HFFc6 (cell line): ENCODE results near the gene DCAF7. TPM values are rescaled to one million over a fixed set of nuclear protein-coding genes. Genes with fewer than 3 reads are reported as not detected.

Source experiments
- DNase-seq: peaks from one replicate; pipeline ENCODE4 v3.0.0-alpha.2; 2018
- H3K27ac Mint-ChIP-seq: 2 replicates; pipeline ENCODE4 v1.8.0; 2020; ENCODE audit warnings: mild to moderate bottlenecking, mixed read lengths
- H3K27me3 Mint-ChIP-seq: 2 replicates; pipeline ENCODE4 v1.8.0; 2021; ENCODE audit warnings: mild to moderate bottlenecking, moderate library complexity, mixed read lengths; ENCODE audit not compliant: insufficient read depth
- H3K36me3 Mint-ChIP-seq: 2 replicates; pipeline ENCODE4 v1.8.0; 2021; ENCODE audit warnings: low read depth, mixed read lengths
- H3K4me1 Mint-ChIP-seq: 2 replicates; pipeline ENCODE4 v1.8.0; 2020; ENCODE audit warnings: low read depth, mixed read lengths
- H3K4me3 Mint-ChIP-seq: 2 replicates; pipeline ENCODE4 v1.8.0; 2020; ENCODE audit warnings: mild to moderate bottlenecking, moderate library complexity, mixed read lengths
- H3K9me3 Mint-ChIP-seq: 2 replicates; pipeline ENCODE4 v1.8.0; 2020; ENCODE audit warnings: mild to moderate bottlenecking, mixed read lengths
- total RNA-seq, 6 experiments: library from RNA; stranded (reverse); fragmentation: NEBNext Ultra II Directional; extraction: Animal tissue kit (Norgen Biotek cat#: 25700); gene quantifications; 2 replicates in 1 of 6; 3 replicates in 5 of 6; pipeline ENCODE4 v1.2.3, GENCODE V29; 2021
- TF ChIP-seq, protein P1 (sequence below): fragments of 200-600 bp; sonication (generic); IDR thresholded peaks from 2 replicates; pipeline ENCODE4 v1.5.0; 2021; ENCODE audit warnings: antibody characterized with exemption, mild to moderate bottlenecking

DCAF7 gene
- total RNA-seq, 6 experiments from 2014 or later = 58.6 to 67.0 (median 63.3) TPM

DNA sequence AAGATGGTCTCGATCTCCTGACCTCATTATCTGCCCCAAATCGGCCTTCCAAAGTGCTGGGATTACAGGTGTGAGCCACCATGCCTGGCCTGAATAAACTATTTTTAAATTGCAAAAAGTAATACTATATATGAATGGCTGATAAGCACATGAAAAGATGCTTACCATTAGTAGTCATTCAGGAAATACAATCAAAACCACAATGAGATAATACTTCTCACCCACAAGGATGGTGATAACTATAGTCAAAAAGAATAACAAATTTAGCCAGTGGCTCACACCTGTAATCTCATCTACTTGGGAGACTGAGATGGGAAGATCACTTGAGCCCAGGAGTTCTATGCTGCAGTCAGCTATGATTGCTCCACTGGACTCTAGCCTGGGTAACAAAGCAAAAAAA, 48.0 kb downstream of the DCAF7 start:
- Mint-ChIP-seq H3K36me3 (0 out of 2 replicates have a peak, but pooled peaks cover 3% of the 10 kb centered on the region), H3K27me3 (peaks cover 5% of the 10 kb centered on the region; the same call in 1 of the 2 replicates), H3K9me3 (no peaks in the 10 kb centered on the region), H3K27ac (no peak overlapping the region), H3K4me1 (peaks cover 16% of the 10 kb centered on the region), H3K4me3 (no peak overlapping the region)
- TF ChIP-seq, protein P1, sequence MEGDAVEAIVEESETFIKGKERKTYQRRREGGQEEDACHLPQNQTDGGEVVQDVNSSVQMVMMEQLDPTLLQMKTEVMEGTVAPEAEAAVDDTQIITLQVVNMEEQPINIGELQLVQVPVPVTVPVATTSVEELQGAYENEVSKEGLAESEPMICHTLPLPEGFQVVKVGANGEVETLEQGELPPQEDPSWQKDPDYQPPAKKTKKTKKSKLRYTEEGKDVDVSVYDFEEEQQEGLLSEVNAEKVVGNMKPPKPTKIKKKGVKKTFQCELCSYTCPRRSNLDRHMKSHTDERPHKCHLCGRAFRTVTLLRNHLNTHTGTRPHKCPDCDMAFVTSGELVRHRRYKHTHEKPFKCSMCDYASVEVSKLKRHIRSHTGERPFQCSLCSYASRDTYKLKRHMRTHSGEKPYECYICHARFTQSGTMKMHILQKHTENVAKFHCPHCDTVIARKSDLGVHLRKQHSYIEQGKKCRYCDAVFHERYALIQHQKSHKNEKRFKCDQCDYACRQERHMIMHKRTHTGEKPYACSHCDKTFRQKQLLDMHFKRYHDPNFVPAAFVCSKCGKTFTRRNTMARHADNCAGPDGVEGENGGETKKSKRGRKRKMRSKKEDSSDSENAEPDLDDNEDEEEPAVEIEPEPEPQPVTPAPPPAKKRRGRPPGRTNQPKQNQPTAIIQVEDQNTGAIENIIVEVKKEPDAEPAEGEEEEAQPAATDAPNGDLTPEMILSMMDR = no peak
- no peak for DNase-seq

- H3K27me3 Mint-ChIP-seq = no peaks in the 10 kb centered on the region
- H3K27ac Mint-ChIP-seq = peak within 1 kb of the TSS; percentile 87
- peaks cover 5% of the 10 kb centered on the region; the same call in 1 of the 2 replicates for H3K36me3 Mint-ChIP-seq
- DNase-seq = peak; percentile 74
- H3K4me1 Mint-ChIP-seq = peaks cover 16% of the 10 kb centered on the region
- TF ChIP-seq, protein P1 = no peak
- no peaks in the 10 kb centered on the region for H3K9me3 Mint-ChIP-seq
- H3K4me3 Mint-ChIP-seq = peak within 1 kb of the TSS; percentile 93
Observed at GRCh38 chr17:63600569-63601438, 50.5 kb downstream of the DCAF7 start, which contains the start of gene TACO1. Gene TACO1, plus strand, starts transcription at chr17:63600895. Its CDS starts 189 bp downstream, at chr17:63601084.

DNA sequence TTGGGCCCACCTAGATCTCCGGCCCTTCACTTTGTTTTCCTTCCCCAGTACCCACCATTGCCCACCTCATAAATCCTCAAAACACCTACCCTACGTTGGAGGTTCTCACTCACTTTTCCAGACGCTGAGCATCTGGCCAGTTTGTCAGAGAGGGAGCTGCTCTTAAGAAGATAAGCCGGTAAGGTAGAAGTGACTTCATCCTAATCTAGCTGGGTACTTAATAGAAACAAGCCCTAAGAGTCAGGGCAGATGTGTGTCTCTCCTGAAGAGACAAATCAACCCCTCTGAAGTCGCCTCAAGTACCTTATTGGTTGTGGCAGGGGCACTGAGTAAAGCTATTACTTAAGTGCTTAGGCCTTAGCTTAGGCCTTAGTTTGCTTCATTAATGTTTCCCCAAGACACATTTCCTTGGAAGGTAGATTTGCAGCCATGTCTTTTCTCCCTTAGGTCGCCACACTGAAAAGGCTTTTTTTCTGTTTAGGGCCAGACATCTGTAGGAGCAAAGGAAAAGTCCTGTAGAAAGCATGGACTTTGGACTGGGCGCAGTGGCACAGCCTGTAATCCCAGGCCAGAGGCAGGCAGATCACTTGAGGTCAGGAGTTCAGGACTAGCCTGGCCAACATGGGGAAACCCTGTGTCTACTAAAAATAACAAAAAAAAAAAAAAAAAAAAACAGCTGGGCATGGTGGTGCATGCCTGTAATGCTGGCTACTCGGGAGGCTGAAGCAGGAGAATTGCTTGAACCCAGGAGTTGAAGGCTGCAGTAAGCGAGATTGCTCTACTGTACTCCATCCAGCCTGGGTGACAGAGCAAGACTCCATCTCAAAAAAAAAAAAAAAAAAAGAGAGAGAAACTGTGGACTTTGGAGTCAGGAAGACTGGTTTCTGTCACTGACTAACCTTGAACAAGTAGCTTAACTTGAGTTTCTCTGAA, 51.4 kb downstream of the DCAF7 start:
- peaks cover 16% of the 10 kb centered on the region for H3K4me1 Mint-ChIP-seq
- H3K27me3 Mint-ChIP-seq = no peaks in the 10 kb centered on the region
- TF ChIP-seq, protein P1 = no peak
- H3K36me3 Mint-ChIP-seq = peaks cover 6% of the 10 kb centered on the region; the same call in 1 of the 2 replicates
- peak overlapping the region; percentile 93 for H3K4me3 Mint-ChIP-seq
- DNase-seq = no peak
- H3K27ac Mint-ChIP-seq = peak overlapping the region; percentile 87
- H3K9me3 Mint-ChIP-seq = no peaks in the 10 kb centered on the region

- TF ChIP-seq, protein P1 = no peak
- Mint-ChIP-seq H3K27me3 (no peaks in the 10 kb centered on the region; the same call in none of the 2 replicates), H3K27ac (no peak overlapping the region), H3K9me3 (no peaks in the 10 kb centered on the region), H3K36me3 (peaks cover 6% of the 10 kb centered on the region; the same call in 1 of the 2 replicates), H3K4me3 (no peak overlapping the region), H3K4me1 (no peaks in the 10 kb centered on the region)
- DNase-seq = no peak
Observed at GRCh38 chr17:63609816-63610573, 59.7 kb downstream of the DCAF7 start.

- Mint-ChIP-seq H3K27ac (no peak overlapping the region), H3K27me3 (no peaks in the 10 kb centered on the region; the same call in none of the 2 replicates), H3K36me3 (peaks cover under 1% of the 10 kb centered on the region; the same call in 1 of the 2 replicates), H3K9me3 (no peaks in the 10 kb centered on the region), H3K4me3 (no peak overlapping the region), H3K4me1 (no peaks in the 10 kb centered on the region)
- TF ChIP-seq, protein P1 = no peak
- DNase-seq = no peak
Observed at GRCh38 chr17:63610854-63611253, 60.6 kb downstream of the DCAF7 start.
